PFSK-1 (cell line): ENCODE measurements around the gene ABI3BP.

Experiments
- POLR2AphosphoS5 ChIP-seq: IDR thresholded peaks from 2 replicates; pipeline ENCODE4 v1.6.1; 2012; ENCODE audit warnings: low read depth, mild to moderate bottlenecking, control low read depth, low read length, moderate library complexity
- TAF1 ChIP-seq: IDR thresholded peaks from 2 replicates; pipeline ENCODE4 v1.6.1; 2012; ENCODE audit warnings: low read length, control low read depth, borderline replicate concordance; ENCODE audit not compliant: insufficient read depth

- TF ChIP-seq TAF1 (no peak), POLR2AphosphoS5 (no peak)
Measured at GRCh38 chr3:100868894-100869293, 124.3 kb downstream of the ABI3BP start.
